Measurements from ENCODE around the gene CCDC120.

CCDC120 gene

DNA sequence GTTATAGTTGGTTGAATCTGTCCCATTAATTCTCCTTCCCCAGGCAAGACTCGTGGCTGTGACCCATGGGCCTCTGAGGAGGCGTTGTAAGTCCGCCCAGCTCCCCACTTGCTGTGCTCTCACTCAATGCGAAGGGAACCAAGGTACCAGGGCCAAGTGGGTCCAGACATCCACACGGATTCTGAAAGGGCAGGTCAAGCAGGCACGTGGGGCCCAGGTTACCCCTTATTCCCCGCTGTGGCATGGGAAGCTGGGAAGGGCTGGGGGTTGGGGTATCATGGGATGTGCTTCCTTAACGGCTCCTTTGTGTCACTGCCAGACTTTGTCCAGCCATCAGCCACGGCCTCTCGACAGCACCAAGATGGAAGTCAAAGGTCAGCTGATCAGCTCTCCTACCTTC, 3.1 kb downstream of the CCDC120 start:
- DNase-seq (ENCODE audit: low read depth), result no peak

DNA sequence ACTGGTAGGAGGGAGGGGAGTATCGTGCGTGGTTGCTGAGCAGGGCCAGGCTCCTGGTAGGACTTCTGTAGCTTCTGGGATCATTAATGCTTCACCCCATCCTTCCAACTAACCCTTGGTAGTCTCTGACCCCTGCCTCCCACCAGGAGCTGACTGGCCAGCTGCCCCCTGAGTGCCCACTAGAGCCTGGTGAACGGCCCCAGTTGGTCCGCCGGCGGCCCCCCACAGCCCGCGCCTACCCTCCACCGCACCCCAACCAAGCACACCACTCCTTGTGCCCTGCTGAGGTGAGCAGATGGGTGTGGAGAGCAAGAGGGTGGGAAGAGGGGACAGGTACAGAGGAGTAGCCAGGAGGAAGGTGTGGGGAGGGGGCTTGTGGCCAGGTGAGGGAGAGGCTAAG, 4.9 kb downstream of the CCDC120 start:
- DNase-seq (ENCODE audit: low read depth), result no peak

- no peak for DNase-seq (ENCODE audit: low read depth)
Measured at GRCh38 chrX:49064303-49064702, 5.5 kb downstream of the CCDC120 start.

GRCh38 chrX:49064735-49065134, 5.9 kb downstream of the CCDC120 start:
- DNase-seq (ENCODE audit: low read depth), result no peak

GRCh38 chrX:49066278-49066677, 7.5 kb downstream of the CCDC120 start:
- no peak for DNase-seq (ENCODE audit: low read depth)

- DNase-seq (ENCODE audit: low read depth), result no peak
Measured at GRCh38 chrX:49066690-49067089, 7.9 kb downstream of the CCDC120 start.

GRCh38 chrX:49067285-49068120, 8.7 kb downstream of the CCDC120 start:
- DNase-seq (ENCODE audit: low read depth), result no peak

DNA sequence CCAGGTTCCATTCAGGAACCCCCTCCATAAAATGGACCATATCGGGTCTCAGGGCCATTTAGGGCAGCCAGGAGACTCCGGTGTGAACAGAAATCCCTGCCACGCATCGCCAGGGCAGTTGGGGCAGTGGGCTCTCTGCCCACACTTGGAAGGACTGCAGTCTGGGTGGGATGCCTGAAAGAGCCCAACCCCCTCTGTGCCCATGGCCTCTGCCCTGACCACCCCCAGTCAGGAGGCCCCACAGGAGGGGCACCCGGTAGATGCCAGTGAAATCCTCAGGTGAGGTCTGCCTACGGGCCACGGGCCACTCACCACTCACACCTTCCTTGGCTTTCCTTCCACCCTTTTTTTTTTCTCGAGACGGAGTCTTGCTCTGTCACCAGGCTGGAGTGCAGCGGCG, 10.2 kb downstream of the CCDC120 start:
- DNase-seq (ENCODE audit: low read depth), result no peak

DNA sequence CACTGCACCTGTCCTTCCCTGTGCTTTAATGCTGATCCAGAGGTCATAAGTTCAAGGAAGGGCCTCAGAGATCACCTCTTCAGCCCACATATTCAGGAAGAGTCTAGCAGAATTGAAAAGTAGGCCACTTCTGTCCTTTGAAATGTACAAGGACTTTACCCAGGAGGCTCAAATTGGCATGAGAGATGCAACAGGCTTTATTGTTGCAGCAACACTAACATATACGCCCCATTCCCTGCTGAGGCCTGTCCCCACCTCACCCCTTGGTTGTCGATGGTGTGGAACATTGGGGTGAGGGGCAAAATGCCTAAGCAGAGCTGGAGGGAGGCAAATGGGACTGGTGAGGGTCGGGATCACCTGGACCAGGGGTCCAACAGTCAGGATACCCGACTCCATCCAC, 12.2 kb downstream of the CCDC120 start:
- no peak for DNase-seq (ENCODE audit: low read depth)

GRCh38 chrX:49071877-49072711, 13.3 kb downstream of the CCDC120 start:
- no peak for DNase-seq (ENCODE audit: low read depth)

- DNase-seq (ENCODE audit: low read depth), result no peak
Measured at GRCh38 chrX:49072712-49073095, 13.9 kb downstream of the CCDC120 start.

GRCh38 chrX:49073601-49074575, 15.1 kb downstream of the CCDC120 start, which contains the start of gene PRAF2:
PRAF2 (minus strand) TSS chrX:49074002; CDS start chrX:49073987, 15 bp downstream.
- peak; percentile 80 for DNase-seq (ENCODE audit: low read depth)

DNA sequence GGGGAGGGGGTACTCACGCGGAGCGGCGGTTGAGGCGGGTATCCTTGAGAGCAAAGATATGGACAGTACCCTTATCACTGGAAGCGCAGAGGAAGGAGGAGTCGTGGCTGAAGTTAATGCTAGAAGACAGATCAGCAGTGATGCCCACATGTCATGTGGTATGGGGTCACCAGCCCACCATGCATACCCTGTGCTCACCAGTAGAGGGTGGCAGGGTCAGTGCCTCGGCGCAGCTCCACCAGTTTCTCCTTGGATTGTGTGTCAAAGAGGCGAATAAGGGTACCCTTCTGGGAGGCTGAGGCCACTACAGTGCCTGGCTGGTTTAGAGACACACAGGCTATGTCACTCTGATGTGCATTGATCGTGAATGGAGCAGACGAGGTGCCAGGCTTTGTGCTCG, 16.5 kb downstream of the CCDC120 start:
- DNase-seq (ENCODE audit: low read depth), result no peak

- no peak for DNase-seq (ENCODE audit: low read depth)
Measured at GRCh38 chrX:49077941-49078340, 19.1 kb downstream of the CCDC120 start.

GRCh38 chrX:49079489-49080428, 21.0 kb downstream of the CCDC120 start, which contains the start of gene WDR45:
WDR45 (minus strand) TSS chrX:49079887; CDS start chrX:49078095, 1,792 bp downstream.
- peak; percentile 62 for DNase-seq (ENCODE audit: low read depth)

DNA sequence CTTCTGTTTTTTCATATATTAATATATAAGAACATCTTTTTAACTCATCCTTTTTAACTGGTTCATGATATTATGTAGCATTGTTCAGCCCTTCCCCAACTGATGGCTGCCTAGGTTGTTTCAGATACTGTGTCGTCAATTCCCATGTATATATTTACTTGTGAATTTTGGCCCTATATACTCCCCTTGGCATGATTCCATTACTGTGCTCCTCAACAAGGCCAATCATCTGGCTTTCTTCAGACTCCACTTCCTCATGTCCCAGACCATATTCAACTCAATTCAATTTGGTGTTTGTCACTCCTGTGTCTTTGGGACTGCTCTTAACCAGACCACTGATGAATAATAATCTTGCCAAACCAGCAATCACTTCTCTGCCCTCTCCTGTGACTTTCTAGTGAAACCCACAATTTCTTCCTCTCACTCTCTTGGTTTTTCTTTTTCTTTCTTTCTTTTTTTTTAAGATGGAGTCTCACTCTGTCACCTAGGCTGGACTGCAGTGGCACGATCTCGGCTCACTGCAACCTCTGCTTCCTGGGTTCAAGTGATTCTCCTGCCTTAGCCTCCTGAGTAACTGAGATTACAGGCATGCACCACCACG, 23.6 kb downstream of the CCDC120 start:
- DNase-seq (ENCODE audit: low read depth), result no peak

- no peak for DNase-seq (ENCODE audit: low read depth)
Measured at GRCh38 chrX:49089553-49089952, 30.8 kb downstream of the CCDC120 start.

DNA sequence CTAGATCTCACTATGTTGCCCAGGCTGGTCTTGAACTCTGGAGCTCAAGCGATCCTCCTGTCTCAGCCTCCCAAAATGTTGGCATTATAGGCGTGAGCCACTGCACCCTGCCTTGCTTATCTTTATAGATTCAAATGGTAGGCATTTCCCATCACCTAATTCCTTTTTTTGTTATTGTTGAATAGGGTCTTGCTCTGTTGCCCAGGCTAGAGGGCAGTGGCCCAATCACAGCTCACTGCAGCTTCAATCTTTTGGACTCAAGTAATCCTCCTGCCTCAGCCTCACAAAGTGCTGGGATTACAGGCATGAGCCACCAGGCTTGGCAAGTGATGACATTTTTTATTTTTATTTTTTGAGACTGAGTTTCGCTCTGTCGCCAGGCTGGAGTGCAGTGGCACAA, 37.6 kb downstream of the CCDC120 start:
- DNase-seq (ENCODE audit: low read depth), result no peak

DNA sequence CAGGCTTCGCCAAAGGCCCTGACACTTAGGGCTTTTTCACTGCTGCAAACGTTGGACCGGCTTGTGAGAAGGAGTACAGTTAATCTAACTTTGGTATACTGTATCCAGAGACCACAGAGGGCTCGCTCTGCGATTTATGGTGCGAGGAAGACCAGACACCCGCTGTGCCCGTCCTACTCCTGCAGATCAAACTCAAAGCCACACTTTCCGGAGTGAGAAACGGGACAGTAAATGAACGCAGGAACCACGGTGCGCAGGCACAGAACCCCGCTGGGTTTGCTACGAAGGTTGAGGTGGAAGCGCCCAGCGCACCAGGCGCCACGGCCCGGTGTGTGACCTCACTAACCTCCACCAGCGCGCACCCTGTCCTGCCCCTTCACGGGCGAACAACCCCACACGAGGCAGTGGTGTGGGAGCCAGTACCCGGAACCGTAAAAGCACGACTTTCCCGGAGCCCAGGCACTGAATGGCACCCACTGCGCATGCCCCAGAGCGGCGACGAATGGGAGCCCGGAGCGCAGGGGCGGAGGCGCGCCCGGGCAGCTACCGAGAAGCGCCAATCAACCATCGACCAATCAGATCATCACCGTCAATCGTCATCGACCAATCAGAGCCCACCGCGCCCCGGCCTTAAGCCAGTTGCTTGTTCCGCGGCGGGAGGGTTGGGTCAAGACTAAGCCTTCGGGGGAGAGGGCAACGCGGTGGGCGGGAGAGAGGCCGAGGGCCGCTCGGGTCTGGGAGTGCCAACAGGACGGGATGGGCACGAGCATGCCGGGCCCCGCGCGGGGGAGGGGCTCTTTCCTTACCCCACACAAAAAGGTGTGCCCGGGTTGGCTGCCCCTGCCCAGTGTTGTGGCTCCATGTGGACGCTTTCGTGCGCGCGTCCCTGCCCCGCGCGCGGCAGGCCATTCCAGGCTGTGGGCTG, 42.2 kb downstream of the CCDC120 start:
- peak; percentile 80 for DNase-seq (ENCODE audit: low read depth)

Data from activated gamma-delta T cell treated with anti-CD3 and anti-CD28 coated beads, Interleukin-2, amount 50 U/mL, for 16 hours (primary cell).